WERI-Rb-1 (cell line): Measurements from ENCODE around the gene OR6J1.

ENCODE experiments used
- DNase-seq: peaks from one replicate; pipeline ENCODE4 v3.0.0-alpha.2; 2020
- H3K27ac ChIP-seq: fragments of 250-450 bp; sonication (Bioruptor Pico); 2 replicates; pipeline ENCODE4 v1.5.1; 2020; ENCODE audit warnings: mild to moderate bottlenecking, moderate library complexity
- H3K27me3 ChIP-seq: fragments of 250-450 bp; sonication (Bioruptor Pico); 2 replicates; pipeline ENCODE4 v1.5.1; 2021; ENCODE audit warnings: mild to moderate bottlenecking, low read depth, moderate library complexity; ENCODE audit not compliant: insufficient read depth, severe bottlenecking
- H3K36me3 ChIP-seq: fragments of 250-450 bp; sonication (Bioruptor Pico); 2 replicates; pipeline ENCODE4 v1.5.1; 2020; ENCODE audit warnings: mild to moderate bottlenecking, moderate library complexity
- H3K4me3 ChIP-seq: 2 replicates; pipeline ENCODE4 v1.5.1; 2011; ENCODE audit warnings: low read depth, mild to moderate bottlenecking, control low read depth, low read length
- H3K9me3 ChIP-seq: fragments of 250-450 bp; sonication (Bioruptor Pico); 2 replicates; pipeline ENCODE4 v1.5.1; 2021; ENCODE audit warnings: mild to moderate bottlenecking, moderate library complexity; ENCODE audit not compliant: severe bottlenecking
- CTCF ChIP-seq: IDR thresholded peaks from 2 replicates; pipeline ENCODE4 v1.5.1; 2011; ENCODE audit warnings: low read depth, mild to moderate bottlenecking, control low read depth, inconsistent platforms, low read length

Gene OR6J1

GRCh38 chr14:22601456-22601855, 42.7 kb downstream of the OR6J1 start:
- Histone ChIP-seq H3K27me3 (no peaks in the 10 kb centered on the region), H3K27ac (no peak overlapping the region), H3K4me3 (no peak overlapping the region), H3K9me3 (no peaks in the 10 kb centered on the region), H3K36me3 (peaks cover 38% of the 10 kb centered on the region)
- DNase-seq: no peak
- TF ChIP-seq CTCF: no peak

- TF ChIP-seq CTCF: no peak
- H3K4me3 ChIP-seq: no peak overlapping the region
Measured at GRCh38 chr14:22600027-22600426, 44.1 kb downstream of the OR6J1 start.

GRCh38 chr14:22599349-22599748, 44.8 kb downstream of the OR6J1 start:
- Histone ChIP-seq H3K27me3 (no peaks in the 10 kb centered on the region), H3K36me3 (peaks cover 22% of the 10 kb centered on the region), H3K4me3 (peak overlapping the region; percentile 95), H3K9me3 (no peaks in the 10 kb centered on the region), H3K27ac (no peak overlapping the region)
- no peak for DNase-seq
- TF ChIP-seq CTCF: no peak

More at GRCh38 chr14:22600027-22600426, 44.1 kb downstream of the OR6J1 start:
- Histone ChIP-seq H3K27me3 (no peaks in the 10 kb centered on the region), H3K9me3 (no peaks in the 10 kb centered on the region), H3K27ac (no peak overlapping the region), H3K36me3 (peaks cover 28% of the 10 kb centered on the region)
- DNase-seq: no peak

- Histone ChIP-seq H3K9me3 (no peaks in the 10 kb centered on the region), H3K27ac (peak overlapping the region; percentile 70)
Measured at GRCh38 chr14:22598896-22599244, 45.3 kb downstream of the OR6J1 start.

GRCh38 chr14:22598099-22598895, 45.9 kb downstream of the OR6J1 start, which contains the start of gene ABHD4:
Gene ABHD4 (plus strand): TSS chr14:22598300. CDS start chr14:22598307, 7 bp downstream.
- peak; percentile 79 for DNase-seq
- Histone ChIP-seq H3K9me3 (no peaks in the 10 kb centered on the region), H3K27me3 (no peaks in the 10 kb centered on the region), H3K27ac (peak within 1 kb of the TSS; percentile 70), H3K4me3 (peak within 1 kb of the TSS; percentile 95), H3K36me3 (peaks cover 15% of the 10 kb centered on the region)
- TF ChIP-seq CTCF: no peak

More at GRCh38 chr14:22598896-22599244, 45.3 kb downstream of the OR6J1 start:
- TF ChIP-seq CTCF: no peak
- peak overlapping the region; percentile 95 for H3K4me3 ChIP-seq
- peaks cover 20% of the 10 kb centered on the region for H3K36me3 ChIP-seq
- peak; percentile 19 for DNase-seq
- H3K27me3 ChIP-seq: no peaks in the 10 kb centered on the region

GRCh38 chr14:22597771-22598098, 46.4 kb downstream of the OR6J1 start:
- Histone ChIP-seq H3K27me3 (no peaks in the 10 kb centered on the region), H3K36me3 (peaks cover 11% of the 10 kb centered on the region), H3K27ac (peak overlapping the region; percentile 70), H3K4me3 (peak overlapping the region; percentile 95), H3K9me3 (no peaks in the 10 kb centered on the region)
- no peak for TF ChIP-seq CTCF
- no peak for DNase-seq
